SIG-M5 treated with dmso at 0.1 percent for 504 hours (cell line): ENCODE measurements around the gene TET2.
A peak's percentile ranks its signal among the peaks of the same experiment; 100 is the strongest.

ENCODE experiments used
- DNase-seq: peaks from one replicate; lab custom pipeline; 2025; ENCODE audit not compliant: unreplicated experiment; lab: John Stamatoyannopoulos, UW

The TET2 gene

DNA sequence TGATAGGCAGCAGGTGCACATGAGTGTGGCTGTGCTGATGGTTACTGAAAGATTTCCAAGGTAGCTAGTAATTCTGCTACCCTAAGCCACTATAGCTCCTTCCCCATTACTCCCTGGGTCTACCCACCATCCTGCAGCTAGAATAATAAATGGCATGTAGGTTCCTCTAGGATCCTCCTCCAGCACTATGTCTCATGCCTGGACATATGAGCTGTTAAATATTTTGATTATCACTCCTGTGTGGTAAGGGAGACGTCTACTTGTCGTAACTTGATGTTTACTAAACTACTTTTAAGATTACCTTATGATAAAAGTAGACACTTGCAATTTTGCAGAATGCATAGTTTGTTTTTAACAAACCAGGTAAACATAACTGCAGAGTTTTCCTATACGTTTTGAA, 35.5 kb downstream of the TET2 start:
- no peak for DNase-seq

DNA sequence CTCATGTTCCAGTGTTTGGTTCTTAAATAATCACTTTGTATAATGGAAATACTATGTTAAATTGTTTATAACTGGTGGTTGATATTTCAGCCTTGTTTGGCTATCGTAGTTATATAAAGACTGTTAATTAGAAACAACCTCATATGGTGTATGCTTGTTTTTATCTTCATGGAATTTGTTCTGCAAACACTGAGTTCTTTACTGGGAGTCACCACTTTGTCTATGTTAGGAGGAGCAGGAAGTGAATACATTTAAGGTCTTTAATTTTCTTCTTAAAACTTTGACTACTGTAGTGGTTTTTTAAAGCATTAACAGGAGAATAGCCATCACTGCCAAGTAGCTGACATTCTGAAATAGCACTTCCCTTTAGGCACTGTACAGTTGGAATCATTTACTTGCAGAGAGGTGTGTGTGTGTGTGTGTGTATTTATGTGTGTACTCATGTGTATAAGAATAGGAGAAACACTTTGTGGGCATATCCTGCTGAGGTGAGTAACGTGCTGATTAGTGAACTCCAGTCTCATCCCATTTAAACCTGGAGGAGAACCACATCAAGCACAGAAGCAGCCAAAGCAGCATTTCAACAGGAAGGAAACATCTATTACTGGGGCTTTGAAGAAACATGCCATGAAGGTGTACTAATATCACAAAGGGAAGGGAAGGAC, 37.8 kb downstream of the TET2 start:
- DNase-seq: no peak

- DNase-seq: no peak
These were observed 40.1 kb downstream of the TET2 start for GRCh38 chr4:105186701-105187161.

GRCh38 chr4:105189855-105190650, 43.4 kb downstream of the TET2 start:
- no peak for DNase-seq

DNA sequence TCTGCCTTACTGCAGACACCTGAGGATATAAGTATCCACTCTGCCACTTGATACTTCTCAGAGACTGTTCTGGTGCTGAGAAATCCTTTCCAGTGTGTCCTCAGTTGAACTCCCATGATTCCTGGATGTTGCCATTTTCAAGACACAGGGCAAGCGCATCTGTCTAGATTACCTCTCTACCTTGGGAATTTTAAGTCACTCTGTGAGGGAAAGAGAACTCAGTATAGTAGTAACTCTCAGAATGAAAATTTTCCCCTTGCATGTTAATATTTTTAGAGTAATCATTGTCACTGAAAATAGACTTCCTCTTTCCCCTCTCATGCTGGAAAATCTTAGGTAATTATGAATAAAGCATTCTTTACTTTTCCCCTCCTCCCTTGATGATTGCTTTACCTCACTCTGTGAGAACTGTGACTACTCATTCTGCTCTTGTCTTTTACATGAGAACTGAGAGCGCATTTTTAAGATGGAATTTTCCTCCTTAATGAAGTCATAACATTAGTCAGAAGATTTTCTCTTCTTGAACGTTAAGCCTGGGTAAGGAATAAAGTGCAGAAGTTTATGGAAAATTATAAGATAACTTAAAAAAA, 45.0 kb downstream of the TET2 start:
- DNase-seq: peak; percentile 63

GRCh38 chr4:105192474-105192873, 45.8 kb downstream of the TET2 start:
- DNase-seq: no peak

- DNase-seq: no peak
These were observed 46.2 kb downstream of the TET2 start for GRCh38 chr4:105192910-105193309.

GRCh38 chr4:105193536-105193935, 46.9 kb downstream of the TET2 start:
- DNase-seq: no peak

DNA sequence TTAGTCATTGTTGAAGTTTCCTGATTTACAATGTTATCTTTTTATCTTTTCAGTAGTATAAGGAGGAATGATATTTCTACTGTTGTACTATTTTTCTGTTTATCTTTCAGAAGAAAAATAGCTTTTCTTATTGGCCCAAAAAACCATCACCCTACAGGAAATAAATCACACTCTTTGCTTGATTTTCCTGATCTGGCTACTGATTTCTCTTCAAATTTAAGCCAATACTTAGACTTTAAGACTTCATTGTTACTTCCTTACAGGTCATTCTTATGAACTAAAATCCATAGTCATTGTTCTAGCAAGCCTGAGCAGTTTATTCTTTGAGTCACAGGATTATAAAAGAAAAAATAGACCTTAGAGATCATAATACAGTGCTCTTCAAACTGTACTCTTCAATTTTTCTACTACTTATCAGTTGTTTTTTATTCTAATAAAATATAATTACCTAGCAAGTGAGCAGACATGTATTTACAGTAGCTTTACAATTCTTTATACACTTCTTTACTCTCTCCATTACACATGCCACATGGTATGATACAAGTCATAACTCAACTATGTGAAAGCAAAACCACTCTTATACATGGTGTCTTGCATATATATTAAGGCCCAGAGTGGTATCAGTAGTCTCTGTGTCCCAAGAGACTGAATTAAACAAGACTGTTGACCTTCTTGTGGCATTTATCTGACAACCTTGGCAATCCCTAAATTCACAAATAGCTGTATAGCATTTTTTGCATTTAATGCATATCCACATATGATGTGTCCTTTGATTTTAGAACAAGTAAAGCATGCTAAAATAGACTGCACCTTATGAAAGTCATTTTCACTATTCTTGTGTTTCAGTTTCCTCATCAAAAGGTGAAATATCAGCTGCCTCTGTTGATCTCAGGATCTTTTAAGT, 47.9 kb downstream of the TET2 start:
- no peak for DNase-seq

GRCh38 chr4:105196523-105197145, 50.0 kb downstream of the TET2 start:
- peak; percentile 79 for DNase-seq

- DNase-seq: no peak
These were observed 51.1 kb downstream of the TET2 start for GRCh38 chr4:105197777-105198176.

GRCh38 chr4:105198541-105198940, 51.9 kb downstream of the TET2 start:
- DNase-seq: no peak

DNA sequence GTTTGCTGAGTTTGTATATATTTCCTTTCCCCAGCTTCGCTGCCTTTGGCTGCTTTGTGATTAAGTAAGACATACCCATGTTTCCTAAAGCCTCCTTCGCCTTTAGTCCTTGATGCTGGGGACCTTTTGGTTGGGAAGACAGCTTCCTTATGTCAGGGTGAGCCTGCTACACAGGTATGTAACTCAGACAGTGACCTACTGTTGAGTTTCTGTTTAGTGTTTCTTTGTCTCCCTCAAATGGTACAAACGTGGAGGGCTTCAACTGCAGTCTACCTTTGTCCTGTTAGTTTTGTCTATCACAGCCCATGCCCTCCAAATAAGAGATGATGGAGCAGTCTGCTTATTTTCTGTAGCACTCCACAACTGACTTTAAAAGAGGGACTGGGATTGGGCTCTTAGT, 59.5 kb downstream of the TET2 start:
- no peak for DNase-seq

DNA sequence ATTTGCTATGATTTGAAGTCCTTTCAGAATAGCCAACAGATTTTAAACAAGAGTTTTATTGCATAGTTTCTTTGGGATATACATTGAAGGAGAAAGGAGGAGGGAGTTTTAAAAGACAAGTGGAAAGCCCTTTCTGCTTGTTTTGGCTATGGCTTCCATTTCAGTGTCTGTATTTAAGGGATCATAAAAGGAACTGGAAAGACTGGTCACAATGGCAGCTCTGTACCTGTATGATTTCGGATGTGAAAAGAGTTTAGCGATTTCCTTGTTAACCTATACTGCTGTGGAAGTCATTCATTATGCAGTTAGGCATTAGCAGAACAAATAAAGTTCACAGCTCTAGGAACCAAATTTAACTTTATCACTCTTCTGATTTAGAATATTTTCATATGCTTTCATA, 60.7 kb downstream of the TET2 start:
- no peak for DNase-seq

GRCh38 chr4:105208561-105208960, 61.9 kb downstream of the TET2 start:
- no peak for DNase-seq

DNA sequence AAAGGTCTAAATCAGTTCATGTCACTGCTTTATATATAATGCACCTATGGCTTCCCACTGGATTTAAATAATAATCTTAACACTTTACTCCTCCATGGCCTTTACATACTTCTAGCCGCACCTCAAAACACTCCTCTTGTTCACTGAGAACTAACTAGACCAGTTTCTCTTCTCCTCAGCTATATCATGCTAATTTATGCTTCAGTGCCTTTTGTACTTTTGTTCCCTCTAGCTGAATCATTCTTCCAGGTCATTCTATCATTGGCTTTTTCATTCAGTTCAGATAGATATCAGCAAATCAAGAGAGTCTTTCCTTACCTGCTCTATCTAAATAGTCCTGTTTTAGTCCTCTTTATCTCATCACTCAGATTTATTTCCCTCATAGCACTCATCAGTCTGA, 64.2 kb downstream of the TET2 start:
- peak; percentile 23 for DNase-seq

- no peak for DNase-seq
These were observed 69.1 kb downstream of the TET2 start for GRCh38 chr4:105215609-105216313.

- no peak for DNase-seq
These were observed 78.8 kb downstream of the TET2 start for GRCh38 chr4:105225500-105225899.

GRCh38 chr4:105227054-105227453, 80.4 kb downstream of the TET2 start:
- no peak for DNase-seq

DNA sequence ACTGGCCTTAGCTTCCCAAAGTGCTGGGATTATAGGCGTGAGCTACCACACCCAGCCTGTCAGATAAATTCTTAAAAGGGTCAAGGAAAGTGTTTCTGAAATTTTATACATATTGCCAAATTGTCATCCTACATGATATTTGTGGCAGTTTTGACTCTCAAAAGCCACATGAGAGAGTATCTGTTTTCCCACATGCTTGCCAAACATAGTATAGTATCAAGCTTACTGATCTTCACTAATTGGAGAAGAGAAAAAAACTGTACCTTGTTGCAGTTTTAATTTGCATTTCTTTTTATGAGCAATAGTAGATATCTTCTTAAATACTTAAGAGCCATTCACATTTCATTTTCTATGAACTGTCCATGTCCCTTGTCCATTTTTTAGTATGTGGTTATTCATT, 83.6 kb downstream of the TET2 start:
- DNase-seq: no peak
